SU-DHL-6 (cell line): ENCODE data around the gene PPP2R2B.

Source experiments
- H2AFZ ChIP-seq: fragments of 200-600 bp; sonication (generic); 2 replicates; pipeline ENCODE4 v1.6.1; 2014; ENCODE audit warnings: low read depth, mild to moderate bottlenecking, moderate library complexity, mixed read lengths, antibody characterized with exemption, low read length; ENCODE audit not compliant: severe bottlenecking
- H3F3A ChIP-seq: fragments of 200-600 bp; shearing (Covaris generic); 2 replicates; pipeline ENCODE4 v1.6.0; 2016; ENCODE audit warnings: antibody characterized with exemption, mild to moderate bottlenecking; ENCODE audit not compliant: insufficient read depth
- H3K27ac ChIP-seq: fragments of 200-600 bp; sonication (generic); 2 replicates; pipeline ENCODE4 v1.5.1; 2016; ENCODE audit warnings: low read depth, mild to moderate bottlenecking, low read length, moderate library complexity, mixed read lengths
- H3K27me3 ChIP-seq: fragments of 200-600 bp; sonication (generic), shearing (Covaris generic); 2 replicates; pipeline ENCODE4 v1.6.0; 2014; ENCODE audit warnings: mild to moderate bottlenecking, low read length
- H3K36me3 ChIP-seq: fragments of 200-600 bp; sonication (generic); 2 replicates; pipeline ENCODE4 v1.6.1; 2014; ENCODE audit warnings: mild to moderate bottlenecking, low read length, mixed read lengths
- H3K4me2 ChIP-seq: fragments of 300-600, 200-600 bp; shearing (Covaris generic), sonication (generic); 2 replicates; pipeline ENCODE4 v1.6.0; 2014; ENCODE audit warnings: low read length, low read depth, mild to moderate bottlenecking; ENCODE audit not compliant: poor library complexity, severe bottlenecking
- H3K4me3 ChIP-seq: fragments of 200-600 bp; sonication (generic); 2 replicates; pipeline ENCODE4 v1.5.1; 2014; ENCODE audit warnings: antibody characterized with exemption, low read length, mild to moderate bottlenecking, mixed read lengths; ENCODE audit not compliant: insufficient read depth, poor library complexity, severe bottlenecking
- H3K79me2 ChIP-seq: fragments of 200-600 bp; sonication (generic); 2 replicates; pipeline ENCODE4 v1.6.1; 2014; ENCODE audit warnings: mild to moderate bottlenecking, low read length, moderate library complexity; ENCODE audit not compliant: insufficient read depth
- H3K9ac ChIP-seq: fragments of 200-600 bp; sonication (generic); 2 replicates; pipeline ENCODE4 v1.7.0; 2014; ENCODE audit warnings: mild to moderate bottlenecking, low read length
- H3K9me2 ChIP-seq: fragments of 200-600 bp; sonication (generic); replicated peaks from 2 replicates; pipeline ENCODE4 v1.6.1; 2014; ENCODE audit warnings: low read length; ENCODE audit not compliant: insufficient read depth
- H3K9me3 ChIP-seq: fragments of 200-600 bp; sonication (generic); 2 replicates; pipeline ENCODE4 v1.6.1; 2014; ENCODE audit warnings: low read length, mixed read lengths; ENCODE audit not compliant: insufficient read depth
- H4K20me1 ChIP-seq: fragments of 200-600 bp; sonication (generic); 2 replicates; pipeline ENCODE4 v1.6.1; 2014; ENCODE audit warnings: low read depth, mild to moderate bottlenecking, antibody characterized with exemption, low read length, moderate library complexity, mixed read lengths
- CTCF ChIP-seq: fragments of 200-600 bp; sonication (generic); IDR thresholded peaks from one replicate; pipeline ENCODE4 v1.5.1; 2017; ENCODE audit warnings: antibody characterized with exemption, mild to moderate bottlenecking, low read length, moderate library complexity; ENCODE audit not compliant: insufficient read depth, poor library complexity, severe bottlenecking
- EZH2phosphoT487 ChIP-seq: fragments of 200-600 bp; sonication (generic), shearing (Covaris generic); conservative IDR thresholded peaks from 2 replicates; pipeline ENCODE4 v1.6.1; 2018; ENCODE audit warnings: mild to moderate bottlenecking, antibody characterized with exemption, low read length, moderate library complexity, mixed read lengths

Gene PPP2R2B

GRCh38 chr5:146642410-146642809 lies 236.1 kb downstream of the PPP2R2B start:
- no peak for TF ChIP-seq CTCF
- TF ChIP-seq EZH2phosphoT487 = no peak
- H3K4me2 ChIP-seq = no peak overlapping the region

GRCh38 chr5:146641941-146642340 lies 236.6 kb downstream of the PPP2R2B start:
- Histone ChIP-seq H3K79me2 (no peaks in the 10 kb centered on the region), H3K9me3 (no peaks in the 10 kb centered on the region), H3K27me3 (no peaks in the 10 kb centered on the region), H3K9ac (no peak overlapping the region), H3K9me2 (no peaks in the 10 kb centered on the region), H3K4me3 (no peak overlapping the region), H2AFZ (no peak overlapping the region), H3K4me2 (no peak overlapping the region), H3F3A (no peaks in the 10 kb centered on the region), H4K20me1 (no peaks in the 10 kb centered on the region), H3K36me3 (no peaks in the 10 kb centered on the region), H3K27ac (no peak overlapping the region)
- TF ChIP-seq CTCF (no peak), EZH2phosphoT487 (no peak)

More at GRCh38 chr5:146642410-146642809, 236.1 kb downstream of the PPP2R2B start:
- H2AFZ ChIP-seq = no peak overlapping the region
- H3K27me3 ChIP-seq = no peaks in the 10 kb centered on the region
- no peaks in the 10 kb centered on the region for H4K20me1 ChIP-seq
- no peaks in the 10 kb centered on the region for H3K36me3 ChIP-seq
- H3K79me2 ChIP-seq = no peaks in the 10 kb centered on the region
- no peak overlapping the region for H3K4me3 ChIP-seq
- H3K9me2 ChIP-seq = no peaks in the 10 kb centered on the region
- H3F3A ChIP-seq = no peaks in the 10 kb centered on the region
- no peak overlapping the region for H3K9ac ChIP-seq
- no peaks in the 10 kb centered on the region for H3K9me3 ChIP-seq
- no peak overlapping the region for H3K27ac ChIP-seq

- H3K9ac ChIP-seq = no peak overlapping the region
- no peak for TF ChIP-seq CTCF
- TF ChIP-seq EZH2phosphoT487 = no peak
- H4K20me1 ChIP-seq = no peaks in the 10 kb centered on the region
- no peak overlapping the region for H3K4me2 ChIP-seq
- no peaks in the 10 kb centered on the region for H3F3A ChIP-seq
- no peak overlapping the region for H3K27ac ChIP-seq
- no peaks in the 10 kb centered on the region for H3K9me2 ChIP-seq
- no peaks in the 10 kb centered on the region for H3K27me3 ChIP-seq
- H3K36me3 ChIP-seq = no peaks in the 10 kb centered on the region
- no peak overlapping the region for H2AFZ ChIP-seq
- no peak overlapping the region for H3K4me3 ChIP-seq
- H3K9me3 ChIP-seq = no peaks in the 10 kb centered on the region
- no peaks in the 10 kb centered on the region for H3K79me2 ChIP-seq
Observed at GRCh38 chr5:146640285-146640896, 238.2 kb downstream of the PPP2R2B start.

GRCh38 chr5:146635443-146635842 lies 243.1 kb downstream of the PPP2R2B start:
- TF ChIP-seq CTCF (no peak), EZH2phosphoT487 (no peak)
- Histone ChIP-seq H3K36me3 (no peaks in the 10 kb centered on the region), H3K4me3 (no peak overlapping the region), H3K79me2 (no peaks in the 10 kb centered on the region), H3K4me2 (no peak overlapping the region), H3K27me3 (no peaks in the 10 kb centered on the region), H3K9me2 (no peaks in the 10 kb centered on the region), H4K20me1 (no peaks in the 10 kb centered on the region), H3F3A (no peaks in the 10 kb centered on the region), H2AFZ (no peak overlapping the region), H3K27ac (no peak overlapping the region), H3K9ac (no peak overlapping the region), H3K9me3 (no peaks in the 10 kb centered on the region)
